Activated naive CD8-positive, alpha-beta T cell treated with anti-CD3 and anti-CD28 coated beads, Interleukin-2, amount 50 U/mL, for 24 hours (primary cell): ENCODE data around the gene ADAP1.

Experiments
- ATAC-seq: fragments of 150-1000 bp; cut with Tn5 transposase; one replicate; pipeline ENCODE4 v1.10.0; 2021
- DNase-seq: peaks from one replicate; pipeline ENCODE4 v3.0.0; 2021
- H3K27ac Mint-ChIP-seq: one replicate; pipeline ENCODE4 v1.8.0; 2021; ENCODE audit warnings: mild to moderate bottlenecking, mixed read lengths
- H3K27me3 Mint-ChIP-seq: one replicate; pipeline ENCODE4 v1.8.0; 2021; ENCODE audit warnings: mixed read lengths
- H3K36me3 Mint-ChIP-seq: one replicate; pipeline ENCODE4 v1.8.0; 2021; ENCODE audit warnings: low read depth, mixed read lengths
- H3K4me1 Mint-ChIP-seq: one replicate; pipeline ENCODE4 v1.8.0; 2021; ENCODE audit warnings: mixed read lengths
- H3K4me3 Mint-ChIP-seq: one replicate; pipeline ENCODE4 v1.8.0; 2021; ENCODE audit warnings: mild to moderate bottlenecking, moderate library complexity, mixed read lengths
- H3K9me3 Mint-ChIP-seq: one replicate; pipeline ENCODE4 v1.8.0; 2021; ENCODE audit warnings: mixed read lengths

Gene ADAP1

GRCh38 chr7:871900-872537, 82.5 kb downstream of the ADAP1 start:
- Mint-ChIP-seq H3K4me3 (no peak overlapping the region), H3K27me3 (no peaks in the 10 kb centered on the region), H3K9me3 (no peaks in the 10 kb centered on the region), H3K36me3 (peaks cover 33% of the 10 kb centered on the region), H3K4me1 (peaks cover 22% of the 10 kb centered on the region), H3K27ac (no peak overlapping the region)
- no peak for DNase-seq
- no peak for ATAC-seq

GRCh38 chr7:869348-869747, 85.1 kb downstream of the ADAP1 start:
- H3K27me3 Mint-ChIP-seq: no peaks in the 10 kb centered on the region
- H3K4me1 Mint-ChIP-seq: peaks cover 22% of the 10 kb centered on the region
- no peak overlapping the region for H3K4me3 Mint-ChIP-seq
- no peak overlapping the region for H3K27ac Mint-ChIP-seq
- DNase-seq: no peak
- no peak for ATAC-seq
- H3K36me3 Mint-ChIP-seq: peaks cover 43% of the 10 kb centered on the region
- no peaks in the 10 kb centered on the region for H3K9me3 Mint-ChIP-seq

GRCh38 chr7:868189-868486, 86.3 kb downstream of the ADAP1 start:
- Mint-ChIP-seq H3K4me1 (peaks cover 13% of the 10 kb centered on the region), H3K27ac (no peak overlapping the region), H3K9me3 (no peaks in the 10 kb centered on the region), H3K36me3 (peaks cover 35% of the 10 kb centered on the region), H3K27me3 (no peaks in the 10 kb centered on the region), H3K4me3 (no peak overlapping the region)
- ATAC-seq: no peak
- DNase-seq: no peak

- DNase-seq: no peak
- no peaks in the 10 kb centered on the region for H3K9me3 Mint-ChIP-seq
- peak; percentile 22 for ATAC-seq
- H3K4me3 Mint-ChIP-seq: no peak overlapping the region
- H3K27ac Mint-ChIP-seq: no peak overlapping the region
- H3K36me3 Mint-ChIP-seq: peaks cover 32% of the 10 kb centered on the region
- H3K27me3 Mint-ChIP-seq: no peaks in the 10 kb centered on the region
- H3K4me1 Mint-ChIP-seq: peaks cover 11% of the 10 kb centered on the region
These were observed 86.9 kb downstream of the ADAP1 start for GRCh38 chr7:867406-868188.

GRCh38 chr7:867001-867405, 87.5 kb downstream of the ADAP1 start:
- no peak overlapping the region for H3K27ac Mint-ChIP-seq

GRCh38 chr7:865921-866320, 88.6 kb downstream of the ADAP1 start:
- Mint-ChIP-seq H3K4me1 (peaks cover 8% of the 10 kb centered on the region), H3K27ac (no peak overlapping the region), H3K9me3 (no peaks in the 10 kb centered on the region), H3K36me3 (peaks cover 38% of the 10 kb centered on the region), H3K27me3 (no peaks in the 10 kb centered on the region), H3K4me3 (no peak overlapping the region)
- ATAC-seq (no peak), DNase-seq (no peak)

More at GRCh38 chr7:867001-867405, 87.5 kb downstream of the ADAP1 start:
- no peak for DNase-seq
- Mint-ChIP-seq H3K4me3 (no peak overlapping the region), H3K9me3 (no peaks in the 10 kb centered on the region), H3K36me3 (peaks cover 34% of the 10 kb centered on the region), H3K4me1 (peaks cover 11% of the 10 kb centered on the region), H3K27me3 (no peaks in the 10 kb centered on the region)
- ATAC-seq: no peak

GRCh38 chr7:863106-863505, 91.4 kb downstream of the ADAP1 start:
- Mint-ChIP-seq H3K27ac (no peak overlapping the region), H3K4me3 (no peak overlapping the region), H3K36me3 (peaks cover 48% of the 10 kb centered on the region), H3K27me3 (no peaks in the 10 kb centered on the region), H3K9me3 (no peaks in the 10 kb centered on the region), H3K4me1 (no peaks in the 10 kb centered on the region)
- ATAC-seq: no peak
- DNase-seq: no peak

- no peaks in the 10 kb centered on the region for H3K9me3 Mint-ChIP-seq
- H3K4me1 Mint-ChIP-seq: no peaks in the 10 kb centered on the region
- ATAC-seq (no peak), DNase-seq (no peak)
- H3K27me3 Mint-ChIP-seq: no peaks in the 10 kb centered on the region
- H3K27ac Mint-ChIP-seq: no peak overlapping the region
- H3K36me3 Mint-ChIP-seq: peaks cover 45% of the 10 kb centered on the region
- H3K4me3 Mint-ChIP-seq: no peak overlapping the region
These were observed 92.3 kb downstream of the ADAP1 start for GRCh38 chr7:862157-862556.

GRCh38 chr7:861222-861621, 93.3 kb downstream of the ADAP1 start:
- DNase-seq: no peak
- no peak overlapping the region for H3K27ac Mint-ChIP-seq

GRCh38 chr7:860149-860548, 94.3 kb downstream of the ADAP1 start:
- H3K9me3 Mint-ChIP-seq: no peaks in the 10 kb centered on the region
- no peaks in the 10 kb centered on the region for H3K4me1 Mint-ChIP-seq
- no peaks in the 10 kb centered on the region for H3K27me3 Mint-ChIP-seq
- H3K36me3 Mint-ChIP-seq: peaks cover 43% of the 10 kb centered on the region
- ATAC-seq (no peak), DNase-seq (no peak)
- H3K27ac Mint-ChIP-seq: no peak overlapping the region
- H3K4me3 Mint-ChIP-seq: no peak overlapping the region

More at GRCh38 chr7:861222-861621, 93.3 kb downstream of the ADAP1 start:
- Mint-ChIP-seq H3K9me3 (no peaks in the 10 kb centered on the region), H3K27me3 (no peaks in the 10 kb centered on the region), H3K36me3 (peaks cover 42% of the 10 kb centered on the region), H3K4me1 (no peaks in the 10 kb centered on the region), H3K4me3 (no peak overlapping the region)
- ATAC-seq: no peak

- no peaks in the 10 kb centered on the region for H3K27me3 Mint-ChIP-seq
- no peaks in the 10 kb centered on the region for H3K9me3 Mint-ChIP-seq
- DNase-seq (no peak), ATAC-seq (no peak)
- peaks cover 40% of the 10 kb centered on the region for H3K36me3 Mint-ChIP-seq
- no peaks in the 10 kb centered on the region for H3K4me1 Mint-ChIP-seq
- H3K4me3 Mint-ChIP-seq: no peak overlapping the region
- H3K27ac Mint-ChIP-seq: no peak overlapping the region
These were observed 95.0 kb downstream of the ADAP1 start for GRCh38 chr7:859359-860030.

GRCh38 chr7:857661-858060, 96.8 kb downstream of the ADAP1 start:
- H3K36me3 Mint-ChIP-seq: peaks cover 47% of the 10 kb centered on the region
- no peaks in the 10 kb centered on the region for H3K9me3 Mint-ChIP-seq

GRCh38 chr7:856444-857095, 97.9 kb downstream of the ADAP1 start:
- Mint-ChIP-seq H3K4me3 (no peak overlapping the region), H3K9me3 (no peaks in the 10 kb centered on the region), H3K27me3 (no peaks in the 10 kb centered on the region), H3K36me3 (peaks cover 48% of the 10 kb centered on the region), H3K27ac (no peak overlapping the region), H3K4me1 (no peaks in the 10 kb centered on the region)
- ATAC-seq (no peak), DNase-seq (no peak)

More at GRCh38 chr7:857661-858060, 96.8 kb downstream of the ADAP1 start:
- DNase-seq (no peak), ATAC-seq (no peak)
- no peak overlapping the region for H3K4me3 Mint-ChIP-seq
- no peak overlapping the region for H3K27ac Mint-ChIP-seq
- H3K27me3 Mint-ChIP-seq: no peaks in the 10 kb centered on the region
- no peaks in the 10 kb centered on the region for H3K4me1 Mint-ChIP-seq

GRCh38 chr7:855686-856369, 98.7 kb downstream of the ADAP1 start:
- no peak for DNase-seq
- Mint-ChIP-seq H3K27ac (no peak overlapping the region), H3K27me3 (no peaks in the 10 kb centered on the region), H3K9me3 (no peaks in the 10 kb centered on the region), H3K4me3 (no peak overlapping the region), H3K4me1 (no peaks in the 10 kb centered on the region), H3K36me3 (peaks cover 44% of the 10 kb centered on the region)
- no peak for ATAC-seq
